Activated B cell treated with CpG ODN at 0.5 μM for 24 hours (primary cell): ENCODE results near the gene SERTAD3. TPM values are rescaled to one million over a fixed set of nuclear protein-coding genes. Genes with fewer than 3 reads are reported as not detected.

Source experiments
- ATAC-seq: fragments of 200-7000 bp; cut with Tn5 transposase; one replicate; pipeline ENCODE4 v1.10.0; 2021; ENCODE audit warnings: low read depth, mild to moderate bottlenecking, moderate library complexity
- CTCF ChIA-PET: fragments of 350-600 bp; sonication (Branson Sonifier 250); formaldehyde crosslinking; loops from one replicate; lab custom pipeline; 2021; ENCODE audit warnings: antibody characterized with exemption; lab: Charles Lee
- POLR2A ChIA-PET: fragments of 350-600 bp; sonication (Branson Sonifier 250); formaldehyde crosslinking; loops from one replicate; lab custom pipeline; 2021; ENCODE audit warnings: antibody characterized with exemption; lab: Charles Lee
- DNase-seq: peaks from one replicate; pipeline ENCODE4 v3.0.0; 2022
- H3K27ac Mint-ChIP-seq: one replicate; pipeline ENCODE4 v1.8.0; 2020; ENCODE audit warnings: mixed read lengths
- H3K27me3 Mint-ChIP-seq: one replicate; pipeline ENCODE4 v1.8.0; 2021; ENCODE audit warnings: mixed read lengths
- H3K36me3 Mint-ChIP-seq: one replicate; pipeline ENCODE4 v1.8.0; 2021; ENCODE audit warnings: low read depth, mixed read lengths
- H3K4me1 Mint-ChIP-seq: one replicate; pipeline ENCODE4 v1.8.0; 2021; ENCODE audit warnings: mixed read lengths
- H3K4me3 Mint-ChIP-seq: one replicate; pipeline ENCODE4 v1.8.0; 2020; ENCODE audit warnings: mild to moderate bottlenecking, mixed read lengths
- H3K9me3 Mint-ChIP-seq: one replicate; pipeline ENCODE4 v1.8.0; 2020; ENCODE audit warnings: mixed read lengths
- CTCF ChIP-seq: fragments of 200-600 bp; IDR thresholded peaks from one replicate; pipeline ENCODE4 v1.8.0; 2022; ENCODE audit warnings: antibody characterized with exemption, mild to moderate bottlenecking
- intact Hi-C: fragments of 100-400 bp; cut with micrococcal nuclease; formaldehyde crosslinking; loops from one replicate; pipeline ENCODE4 v1.15.1; 2024
- total RNA-seq: library from RNA; stranded (reverse); gene quantifications from 2 replicates; pipeline ENCODE4 v1.2.3, GENCODE V29; 2022

The SERTAD3 gene
- total RNA-seq, 1 donor from 2014 or later, result 48.4 TPM

GRCh38 chr19:40419066-40419612, 25.0 kb downstream of the SERTAD3 start:
- no peak for TF ChIP-seq CTCF
- H3K27me3 Mint-ChIP-seq, result no peaks in the 10 kb centered on the region
- ChIA-PET POLR2A (interaction anchor here (0.5 to 0.7 kb wide), 2 partner anchors 9 to 956 kb away, joined by 3 read pairs; no protein-coding TSS in a partner anchor), CTCF (interaction anchor here (3.3 kb wide), 1 partner anchor 25 kb away, joined by 49 read pairs; the partner anchor contains the start of gene SERTAD3)
- no peak for ATAC-seq
- peaks cover 8% of the 10 kb centered on the region for H3K36me3 Mint-ChIP-seq
- H3K4me3 Mint-ChIP-seq, result no peak overlapping the region
- no peaks in the 10 kb centered on the region for H3K9me3 Mint-ChIP-seq
- peaks cover 19% of the 10 kb centered on the region for H3K4me1 Mint-ChIP-seq
- peak overlapping the region; percentile 44 for H3K27ac Mint-ChIP-seq
- DNase-seq, result no peak
- intact Hi-C loops, result no loop called here

- no peaks in the 10 kb centered on the region for H3K9me3 Mint-ChIP-seq
- intact Hi-C loops, result no loop called here
- ChIA-PET CTCF (interaction anchor here (1.5 kb wide), 1 partner anchor 113 kb away, joined by 4 read pairs; no protein-coding TSS in a partner anchor), POLR2A (no interaction called here)
- H3K36me3 Mint-ChIP-seq, result peaks cover 8% of the 10 kb centered on the region
- DNase-seq, result no peak
- H3K4me1 Mint-ChIP-seq, result peaks cover 17% of the 10 kb centered on the region
- no peak for ATAC-seq
- no peak overlapping the region for H3K27ac Mint-ChIP-seq
- H3K27me3 Mint-ChIP-seq, result no peaks in the 10 kb centered on the region
- TF ChIP-seq CTCF, result no peak
- H3K4me3 Mint-ChIP-seq, result no peak overlapping the region
These were observed 26.1 kb downstream of the SERTAD3 start for GRCh38 chr19:40418040-40418439.

GRCh38 chr19:40417643-40417981, 26.5 kb downstream of the SERTAD3 start:
- Mint-ChIP-seq H3K9me3 (no peaks in the 10 kb centered on the region), H3K27me3 (no peaks in the 10 kb centered on the region), H3K36me3 (peaks cover 6% of the 10 kb centered on the region), H3K4me1 (peaks cover 17% of the 10 kb centered on the region), H3K4me3 (no peak overlapping the region), H3K27ac (no peak overlapping the region)
- CTCF ChIA-PET, result interaction anchor here (1.5 kb wide), 1 partner anchor 112 kb away, joined by 4 read pairs; no protein-coding TSS in a partner anchor
- intact Hi-C loops, result no loop called here
- ATAC-seq (no peak), DNase-seq (no peak)
- no peak for TF ChIP-seq CTCF
- POLR2A ChIA-PET, result interaction anchor here (0.6 kb wide), 2 partner anchors 731 to 1965 kb away, joined by 4 read pairs; no protein-coding TSS in a partner anchor

GRCh38 chr19:40416918-40417642, 27.1 kb downstream of the SERTAD3 start:
- TF ChIP-seq CTCF, result no peak
- DNase-seq, result no peak

GRCh38 chr19:40415768-40416167, 28.4 kb downstream of the SERTAD3 start:
- ATAC-seq (no peak), DNase-seq (no peak)
- Mint-ChIP-seq H3K4me3 (no peak overlapping the region), H3K9me3 (no peaks in the 10 kb centered on the region), H3K4me1 (peaks cover 18% of the 10 kb centered on the region), H3K36me3 (no peaks in the 10 kb centered on the region), H3K27me3 (no peaks in the 10 kb centered on the region), H3K27ac (no peak overlapping the region)
- ChIA-PET POLR2A (no interaction called here), CTCF (interaction anchor here (1.4 kb wide), 1 partner anchor 110 kb away, joined by 4 read pairs; no protein-coding TSS in a partner anchor)
- intact Hi-C loops, result no loop called here
- no peak for TF ChIP-seq CTCF

More at GRCh38 chr19:40416918-40417642, 27.1 kb downstream of the SERTAD3 start:
- ChIA-PET POLR2A (interaction anchor here (0.6 kb wide), 2 partner anchors 732 to 1966 kb away, joined by 4 read pairs; no protein-coding TSS in a partner anchor), CTCF (interaction anchor here (1.5 kb wide), 1 partner anchor 112 kb away, joined by 4 read pairs; no protein-coding TSS in a partner anchor)
- no peak for ATAC-seq
- intact Hi-C loops, result no loop called here
- Mint-ChIP-seq H3K9me3 (no peaks in the 10 kb centered on the region), H3K4me3 (no peak overlapping the region), H3K27ac (no peak overlapping the region), H3K27me3 (no peaks in the 10 kb centered on the region), H3K4me1 (peaks cover 12% of the 10 kb centered on the region), H3K36me3 (peaks cover 2% of the 10 kb centered on the region)
